Stimulated activated CD8-positive, alpha-beta memory T cell treated with anti-CD3 and anti-CD28 coated beads, Interleukin-15, amount 100 ng/mL, for 4 hours (primary cell): ENCODE measurements around the gene OLFM1.
"Not testable (repeated sequence)": the region's sequence is repeated elsewhere in the genome, so short reads cannot be mapped to it uniquely, and the experiment has no call there.

Experiments used
- DNase-seq, 2 donors: peaks; one replicate each; pipeline ENCODE4 v3.0.0-alpha.2; 2020; ENCODE audit warnings: low read depth in 2 of 2

Gene OLFM1

GRCh38 chr9:135152614-135153334, 65.3 kb downstream of the OLFM1 start:
- DNase-seq = no peak

GRCh38 chr9:135154050-135154615, 66.7 kb downstream of the OLFM1 start:
- DNase-seq = no peak

GRCh38 chr9:135155396-135155795, 67.9 kb downstream of the OLFM1 start:
- DNase-seq = no peak

GRCh38 chr9:135156525-135157510, 69.3 kb downstream of the OLFM1 start:
- no peak for DNase-seq

- no peak for DNase-seq
Measured at GRCh38 chr9:135157856-135158563, 70.5 kb downstream of the OLFM1 start.

- no peak for DNase-seq
Measured at GRCh38 chr9:135158564-135158937, 71.1 kb downstream of the OLFM1 start.

- no peak for DNase-seq
Measured at GRCh38 chr9:135159801-135160200, 72.3 kb downstream of the OLFM1 start.

GRCh38 chr9:135160862-135161261, 73.4 kb downstream of the OLFM1 start:
- no peak for DNase-seq

- DNase-seq = not testable (repeated sequence)
Measured at GRCh38 chr9:135162599-135162998, 75.1 kb downstream of the OLFM1 start.

GRCh38 chr9:135163023-135163780, 75.7 kb downstream of the OLFM1 start:
- DNase-seq = no peak

- DNase-seq = no peak
Measured at GRCh38 chr9:135164036-135164435, 76.6 kb downstream of the OLFM1 start.

- no peak for DNase-seq
Measured at GRCh38 chr9:135165003-135165711, 77.7 kb downstream of the OLFM1 start.

- DNase-seq = no peak
Measured at GRCh38 chr9:135165756-135166519, 78.5 kb downstream of the OLFM1 start.

GRCh38 chr9:135166565-135166964, 79.1 kb downstream of the OLFM1 start:
- DNase-seq = no peak

- no peak for DNase-seq
Measured at GRCh38 chr9:135167356-135167755, 79.9 kb downstream of the OLFM1 start.

- no peak for DNase-seq
Measured at GRCh38 chr9:135167849-135168655, 80.6 kb downstream of the OLFM1 start.

- DNase-seq = no peak
Measured at GRCh38 chr9:135169709-135170226, 82.3 kb downstream of the OLFM1 start.

GRCh38 chr9:135170535-135170934, 83.1 kb downstream of the OLFM1 start:
- DNase-seq = no peak
